ENCODE data around the gene ZYG11A. TPM values are rescaled to one million over a fixed set of nuclear protein-coding genes. Genes with fewer than 3 reads are reported as not detected.
A peak's percentile ranks its signal among the peaks of the same experiment; 100 is the strongest.

The ZYG11A gene
- total RNA-seq, 4 donors from 2014 or later, result not detected

DNA sequence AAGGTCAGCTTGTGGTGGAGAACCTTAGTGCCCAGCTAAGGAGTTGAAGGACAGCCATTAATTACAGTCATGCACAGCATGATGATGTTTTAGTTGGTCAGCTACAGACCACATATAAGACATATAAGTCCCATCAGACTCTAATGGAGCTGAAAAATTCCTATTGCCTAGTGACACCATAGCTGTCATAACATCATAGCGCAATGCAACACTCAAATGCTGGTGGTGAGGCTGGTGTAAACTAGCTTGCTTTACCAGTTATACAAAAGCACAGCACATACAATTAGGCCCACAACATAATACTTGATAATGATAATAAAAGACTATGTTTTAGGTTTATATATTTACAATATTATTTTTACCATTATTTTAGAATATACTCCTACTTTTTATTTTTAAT lies 75.0 kb downstream of the ZYG11A start:
- Histone ChIP-seq H3K27ac (peak overlapping the region; percentile 12 to 73 (median 68)), H3K4me3 (no peak overlapping the region), H3K4me1 (peaks cover 28 to 37% of the 10 kb centered on the region in 2 donors), H3K9me3 (no peaks in the 10 kb centered on the region), H3K36me3 (no peaks in the 10 kb centered on the region), H3K27me3 (no peaks in the 10 kb centered on the region)
- intact Hi-C loops (cut with DNase I; ENCODE audit: low total_unique reads) (loop anchor here (5.0 kb wide), 1 partner anchor 140 kb away; no protein-coding TSS in a partner anchor), in situ Hi-C loops (cut with MboI; ENCODE audit: low sequenced_read_pairs in 4 of 4) (loop anchor here in 2 of 4 donors (25.0 kb wide), 1 partner anchor 270 kb away; the partner anchor contains the start of gene CPT2 (in 2 of the 2))
- TF ChIP-seq, protein P1, sequence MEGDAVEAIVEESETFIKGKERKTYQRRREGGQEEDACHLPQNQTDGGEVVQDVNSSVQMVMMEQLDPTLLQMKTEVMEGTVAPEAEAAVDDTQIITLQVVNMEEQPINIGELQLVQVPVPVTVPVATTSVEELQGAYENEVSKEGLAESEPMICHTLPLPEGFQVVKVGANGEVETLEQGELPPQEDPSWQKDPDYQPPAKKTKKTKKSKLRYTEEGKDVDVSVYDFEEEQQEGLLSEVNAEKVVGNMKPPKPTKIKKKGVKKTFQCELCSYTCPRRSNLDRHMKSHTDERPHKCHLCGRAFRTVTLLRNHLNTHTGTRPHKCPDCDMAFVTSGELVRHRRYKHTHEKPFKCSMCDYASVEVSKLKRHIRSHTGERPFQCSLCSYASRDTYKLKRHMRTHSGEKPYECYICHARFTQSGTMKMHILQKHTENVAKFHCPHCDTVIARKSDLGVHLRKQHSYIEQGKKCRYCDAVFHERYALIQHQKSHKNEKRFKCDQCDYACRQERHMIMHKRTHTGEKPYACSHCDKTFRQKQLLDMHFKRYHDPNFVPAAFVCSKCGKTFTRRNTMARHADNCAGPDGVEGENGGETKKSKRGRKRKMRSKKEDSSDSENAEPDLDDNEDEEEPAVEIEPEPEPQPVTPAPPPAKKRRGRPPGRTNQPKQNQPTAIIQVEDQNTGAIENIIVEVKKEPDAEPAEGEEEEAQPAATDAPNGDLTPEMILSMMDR (IDR thresholded peaks at IDR 0.05 in 4 of 5, conservative IDR thresholded peaks at IDR 0.05 in 1 of 5), result no peak
- no peak for TF ChIP-seq POLR2A (IDR thresholded peaks at IDR 0.05)
- DNase-seq, result no peak
- no peak for ATAC-seq

DNA sequence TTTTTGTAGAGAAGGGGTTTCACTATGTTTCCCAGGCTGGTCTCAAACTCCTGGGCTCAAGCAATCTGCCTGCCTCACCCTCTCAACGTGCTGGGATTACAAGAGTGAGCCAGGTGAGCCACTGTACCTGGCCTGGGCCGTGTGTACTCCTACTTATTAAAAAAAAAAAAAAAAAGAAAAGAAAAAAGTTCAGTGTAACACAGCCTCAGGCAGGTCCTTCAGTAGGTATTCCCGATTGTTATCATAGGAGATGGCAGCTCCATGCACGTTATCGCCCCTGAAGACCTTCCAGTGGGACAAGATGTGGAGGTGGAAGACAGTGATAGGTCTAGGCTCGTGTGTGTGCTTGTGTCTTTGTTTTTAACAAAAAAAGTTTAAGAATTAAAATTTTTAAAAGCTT lies 75.6 kb downstream of the ZYG11A start:
- no peaks in the 10 kb centered on the region for H3K36me3 ChIP-seq
- H3K4me1 ChIP-seq, result peaks cover 28 to 37% of the 10 kb centered on the region in 2 donors
- no peak for ATAC-seq
- no peak for DNase-seq
- intact Hi-C loops (cut with DNase I; ENCODE audit: low total_unique reads), result loop anchor here (5.0 kb wide), 1 partner anchor 141 kb away; no protein-coding TSS in a partner anchor
- in situ Hi-C loops (cut with MboI; ENCODE audit: low sequenced_read_pairs in 4 of 4), result loop anchor here in 2 of 4 donors (25.0 kb wide), 1 partner anchor 269 kb away; the partner anchor contains the start of gene CPT2 (in 2 of the 2)
- no peaks in the 10 kb centered on the region for H3K9me3 ChIP-seq
- TF ChIP-seq, protein P1 (IDR thresholded peaks at IDR 0.05 in 4 of 5, conservative IDR thresholded peaks at IDR 0.05 in 1 of 5), result no peak
- TF ChIP-seq POLR2A (IDR thresholded peaks at IDR 0.05), result no peak
- H3K27ac ChIP-seq, result peak overlapping the region in 2 of 4 donors; percentile 19 to 90
- H3K4me3 ChIP-seq, result no peak overlapping the region
- H3K27me3 ChIP-seq, result no peaks in the 10 kb centered on the region

DNA sequence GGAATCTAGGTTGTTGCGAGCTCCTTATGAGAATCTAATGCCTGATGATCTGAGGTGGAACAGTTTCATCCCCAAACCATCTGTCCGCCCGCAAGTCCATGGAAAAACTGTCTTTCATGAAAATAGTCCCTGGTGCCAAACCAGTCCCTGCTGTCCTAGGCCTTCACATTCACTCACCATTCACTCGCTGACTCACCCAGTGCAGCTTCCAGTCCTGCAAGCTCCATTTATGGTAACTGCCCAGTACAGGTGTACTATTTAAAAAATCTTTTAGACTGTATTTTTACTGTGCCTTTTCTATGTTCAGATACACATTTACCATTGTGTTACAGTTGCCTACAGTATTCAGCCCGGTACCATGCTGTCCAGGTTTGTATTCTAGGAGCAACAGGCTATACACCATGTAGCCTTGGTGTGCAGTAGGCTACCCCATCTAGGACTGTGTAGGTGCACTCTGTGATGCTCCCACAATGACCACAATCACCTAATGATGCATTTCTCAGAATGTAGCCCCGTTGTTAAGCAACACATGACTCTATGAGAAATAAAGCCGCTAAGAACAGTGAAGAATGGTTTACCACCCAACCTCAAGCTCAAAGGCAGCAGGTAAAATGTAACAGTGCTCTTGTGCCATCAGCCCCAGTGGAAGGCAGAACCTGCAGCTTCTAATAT lies 76.6 kb downstream of the ZYG11A start:
- Histone ChIP-seq H3K9me3 (no peaks in the 10 kb centered on the region), H3K4me1 (peaks cover 28 to 37% of the 10 kb centered on the region in 2 donors), H3K27ac (peak overlapping the region in 2 of 4 donors; percentile 90 to 94), H3K27me3 (no peaks in the 10 kb centered on the region), H3K4me3 (no peak overlapping the region), H3K36me3 (no peaks in the 10 kb centered on the region)
- ATAC-seq (no peak), DNase-seq (no peak)
- in situ Hi-C loops (cut with MboI; ENCODE audit: low sequenced_read_pairs in 4 of 4) (loop anchor here in 2 of 4 donors (25.0 kb wide), 1 partner anchor 268 kb away; the partner anchor contains the start of gene CPT2 (in 2 of the 2)), intact Hi-C loops (cut with DNase I; ENCODE audit: low total_unique reads) (loop anchor here (5.0 kb wide), 1 partner anchor 142 kb away; no protein-coding TSS in a partner anchor)
- TF ChIP-seq, protein P1 (IDR thresholded peaks at IDR 0.05 in 4 of 5, conservative IDR thresholded peaks at IDR 0.05 in 1 of 5), result no peak
- TF ChIP-seq POLR2A (IDR thresholded peaks at IDR 0.05), result no peak

DNA sequence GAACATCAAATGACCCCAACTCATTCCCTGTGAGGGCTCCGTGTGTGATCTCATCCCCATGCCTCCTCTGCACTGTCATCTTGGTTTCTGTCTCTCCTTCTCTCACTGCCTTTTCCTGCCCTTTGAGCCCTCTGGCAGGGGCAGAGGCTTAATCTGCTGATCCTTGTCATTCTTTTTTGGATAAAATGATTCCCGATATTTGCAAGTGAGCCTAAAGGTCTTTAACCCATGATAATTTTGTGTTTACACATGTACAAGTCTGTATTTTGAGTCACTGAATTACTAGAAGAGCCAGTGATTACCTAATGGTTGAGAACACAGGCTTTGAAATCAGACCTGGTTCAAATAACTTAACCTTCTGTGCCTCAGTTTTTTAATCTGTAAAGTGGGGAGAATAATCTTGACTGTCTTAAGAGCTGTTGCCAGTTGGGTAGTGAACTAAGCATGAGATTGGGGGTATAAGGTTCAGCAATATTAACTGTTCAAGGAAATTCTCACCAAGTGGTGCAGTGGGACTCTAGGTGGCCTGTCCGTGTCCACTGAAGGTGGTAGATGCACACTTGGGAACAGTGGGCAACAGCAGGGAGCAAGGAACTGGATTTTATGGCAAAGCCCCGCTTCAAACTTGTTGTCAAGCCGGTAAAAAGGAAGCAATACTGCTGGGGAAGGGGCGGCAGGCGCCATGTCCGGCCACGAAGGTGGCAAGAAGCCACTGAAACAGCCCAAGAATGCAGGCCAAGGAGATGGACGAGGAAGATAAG lies 77.3 kb downstream of the ZYG11A start:
- intact Hi-C loops (cut with DNase I; ENCODE audit: low total_unique reads), result loop anchor here (5.0 to 10.0 kb wide), 2 partner anchors 143 to 555 kb away; partner anchors contain the start of gene CC2D1B
- no peak for TF ChIP-seq POLR2A (IDR thresholded peaks at IDR 0.05)
- TF ChIP-seq, protein P1 (IDR thresholded peaks at IDR 0.05 in 4 of 5, conservative IDR thresholded peaks at IDR 0.05 in 1 of 5), result no peak
- Histone ChIP-seq H3K36me3 (no peaks in the 10 kb centered on the region), H3K27ac (peak overlapping the region; percentile 89 to 94 (median 91)), H3K4me3 (peak overlapping the region in 1 of 4 donors; percentile 89), H3K27me3 (no peaks in the 10 kb centered on the region), H3K4me1 (peaks cover 26 to 37% of the 10 kb centered on the region in 2 donors), H3K9me3 (no peaks in the 10 kb centered on the region)
- in situ Hi-C loops (cut with MboI; ENCODE audit: low sequenced_read_pairs in 4 of 4), result loop anchor here in 3 of 4 donors (10.0 to 25.0 kb wide), 2 partner anchors 215 to 267 kb away; partner anchors contain the start of gene CPT2 (in 2 of the 3)
- ATAC-seq (no peak), DNase-seq (no peak)
